GM12878 (cell line): ENCODE data around the gene REEP1. TPM values are rescaled to one million over a fixed set of nuclear protein-coding genes. Genes with fewer than 3 reads are reported as not detected.
A peak's percentile ranks its signal among the peaks of the same experiment; 100 is the strongest.

ENCODE experiments used
- ATAC-seq: fragments of 200-7000 bp; cut with Tn5 transposase; 3 replicates; pipeline ENCODE4 v1.9.1; 2020; ENCODE audit warnings: mild to moderate bottlenecking, moderate library complexity
- BruUV-seq: library from RNA; stranded (reverse); fragments of 400-500 nt; replicated peaks from 2 replicates; lab custom pipeline; 2021; lab: Mats Ljungman, UMichigan
- CTCF ChIA-PET: fragments of 300-600 bp; sonication (Branson Sonifier 250); formaldehyde crosslinking; extraction: SDS; loops from one replicate; lab custom pipeline; 2021; ENCODE audit warnings: inconsistent platforms; lab: Yijun Ruan, JAX
- POLR2A ChIA-PET: fragments of 350-600 bp; formaldehyde crosslinking; extraction: SDS; loops from one replicate; lab custom pipeline; 2021; ENCODE audit warnings: inconsistent platforms; lab: Charles Lee
- RAD21 ChIA-PET: fragments of 300-600 bp; sonication (Branson Sonifier 250); formaldehyde crosslinking; loops from one replicate; lab custom pipeline; 2023; ENCODE audit warnings: antibody characterized with exemption; ENCODE audit not compliant: unreplicated experiment; lab: Charles Lee
- SMC1A ChIA-PET: fragments of 300-600 bp; sonication (Branson Sonifier 250); formaldehyde crosslinking; loops from one replicate; lab custom pipeline; 2023; ENCODE audit not compliant: unreplicated experiment, uncharacterized antibody; lab: Charles Lee
- DNase-seq: peaks from one replicate; pipeline ENCODE4 v3.0.0-alpha.2; 2011; ENCODE audit warnings: low read depth, low spot score
- FAIRE-seq: peaks from 3 replicates; lab custom pipeline; 2011; peaks lifted over from hg19 to GRCh38; lab: Jason Lieb, UNC
- H2AFZ ChIP-seq: 2 replicates; pipeline ENCODE4 v1.6.0; 2011; ENCODE audit warnings: low read depth, low read length, control low read depth; ENCODE audit not compliant: control insufficient read depth
- H3K27ac ChIP-seq: 2 replicates; pipeline ENCODE4 v1.5.1; 2011; ENCODE audit warnings: control low read depth; ENCODE audit not compliant: control insufficient read depth, insufficient read depth
- H3K27me3 ChIP-seq, 2 experiments: replicated peaks in 1 of 2; 2 replicates each; pipeline versions ENCODE4 v1.6.0 to v1.6.1; 2011; ENCODE audit warnings: low read length in 1 of 2; ENCODE audit not compliant: control insufficient read depth in 2 of 2, insufficient read depth in 2 of 2
- H3K36me3 ChIP-seq, 2 experiments: 2 replicates each; pipeline ENCODE4 v1.5.1; 2011; ENCODE audit warnings: low read length in 1 of 2; ENCODE audit not compliant: control insufficient read depth in 2 of 2, insufficient read depth in 2 of 2
- H3K4me1 ChIP-seq: 2 replicates; pipeline ENCODE4 v1.6.1; 2011; ENCODE audit warnings: mild to moderate bottlenecking, low read length, moderate library complexity, mixed read lengths; ENCODE audit not compliant: control insufficient read depth, insufficient read depth
- H3K4me2 ChIP-seq: 2 replicates; pipeline ENCODE4 v1.6.0; 2011; ENCODE audit warnings: control low read depth; ENCODE audit not compliant: control insufficient read depth, insufficient read depth
- H3K4me3 ChIP-seq: fragments of 200-600 bp; sonication (generic); 2 replicates; pipeline ENCODE4 v1.5.1; 2016
- H3K79me2 ChIP-seq: 2 replicates; pipeline ENCODE4 v1.6.0; 2011; ENCODE audit warnings: low read length; ENCODE audit not compliant: control insufficient read depth, insufficient read depth
- H3K9ac ChIP-seq: 2 replicates; pipeline ENCODE4 v1.8.0; 2011; ENCODE audit warnings: low read length, control low read depth, mixed read lengths; ENCODE audit not compliant: control insufficient read depth, insufficient read depth
- H3K9me3 ChIP-seq: replicated peaks from 3 replicates; pipeline ENCODE4 v1.5.1; 2011; ENCODE audit warnings: mild to moderate bottlenecking, low read length; ENCODE audit not compliant: control insufficient read depth, insufficient read depth
- H4K20me1 ChIP-seq: 2 replicates; pipeline ENCODE4 v1.6.0; 2011; ENCODE audit not compliant: control insufficient read depth, insufficient read depth
- GABPA ChIP-seq: IDR thresholded peaks from 2 replicates; pipeline ENCODE4 v1.6.1; 2014; ENCODE audit warnings: antibody characterized with exemption, low read depth, mild to moderate bottlenecking, inconsistent platforms
- IRF5 ChIP-seq: fragments of 450-650 bp; IDR thresholded peaks from 2 replicates; pipeline ENCODE4 v1.6.1; 2017; ENCODE audit warnings: borderline replicate concordance
- MYB ChIP-seq: fragments of 150-350 bp; IDR thresholded peaks from 2 replicates; pipeline ENCODE4 v1.6.1; 2014; ENCODE audit warnings: mild to moderate bottlenecking, low read depth, low read length, borderline replicate concordance
- NFIC ChIP-seq: IDR thresholded peaks from 2 replicates; pipeline ENCODE4 v1.6.1; 2012; ENCODE audit warnings: low read depth, mild to moderate bottlenecking, inconsistent platforms, low read length, moderate library complexity
- POLR2A ChIP-seq: IDR thresholded peaks from 2 replicates; pipeline ENCODE4 v1.6.1; 2011; ENCODE audit warnings: low read depth, mild to moderate bottlenecking, low read length
- POLR2AphosphoS2 ChIP-seq: IDR thresholded peaks from 2 replicates; pipeline ENCODE4 v1.6.1; 2011; ENCODE audit warnings: low read depth, mild to moderate bottlenecking, low read length, improper control_type of control experiment, moderate library complexity
- SIN3A ChIP-seq: IDR thresholded peaks from 2 replicates; pipeline ENCODE4 v1.6.1; 2012; ENCODE audit warnings: low read depth, low read length, improper control_type of control experiment
- ZBTB4 ChIP-seq: fragments of 450-650 bp; formaldehyde crosslinking; IDR thresholded peaks from 2 replicates; pipeline ENCODE4 v1.4.0; 2022; ENCODE audit warnings: mild to moderate bottlenecking, moderate library complexity
- ZNF24 ChIP-seq: fragments of 450-650 bp; IDR thresholded peaks from 2 replicates; pipeline ENCODE4 v1.6.1; 2017; ENCODE audit warnings: antibody characterized with exemption, mild to moderate bottlenecking
- WGBS: methylation state at CpG from one replicate; pipeline ENCODE4 v1.1.6; 2016; ENCODE audit warnings: low lambda C conversion rate; ENCODE audit not compliant: insufficient replicate concordance, insufficient coverage; ENCODE audit errors: missing lambda C conversion rate; 5-methylcytosine and 5-hydroxymethylcytosine counted together
- in situ Hi-C: fragments of 300-500 bp; cut with MboI; formaldehyde crosslinking; loops from 9 replicates; pipeline ENCODE4 v1.14.3; 2018; ENCODE audit warnings: mixed read lengths
- intact Hi-C: fragments of 100-400 bp; cut with micrococcal nuclease; formaldehyde crosslinking; loops from one replicate; pipeline ENCODE4 v1.14.2; 2022; ENCODE audit not compliant: unreplicated experiment
- polyA plus RNA-seq, 11 experiments: library from polyadenylated mRNA; depleted of rRNA in 4 of 11; unstranded in 6 of 11; stranded (reverse) in 5 of 11; fragments of >200 nt; fragmentation: Nextera tagmentation in 4 of 11; fragmentation: Illumina TruSeq in 1 of 11; extraction: Ambion mirVana in 4 of 11; extraction: Trizol in 1 of 11; gene quantifications; 1 replicate in 1 of 11; 2 replicates in 10 of 11; pipeline versions ENCODE4 v1.2.1 to v1.2.3, GENCODE V29; 2011 to 2016; ENCODE audit warnings: inconsistent platforms in 2 of 11, missing spikeins in 2 of 11, low read depth in 1 of 11
- total RNA-seq, 4 experiments: library from RNA; depleted of rRNA in 3 of 4; stranded (reverse); fragments of >200 nt in 3 of 4; fragmentation: Illumina TruSeq in 1 of 4; extraction: Trizol in 1 of 4; gene quantifications; 2 replicates each; pipeline versions ENCODE4 v1.2.1 to v1.2.3, GENCODE V29; 2013 to 2021

REEP1 gene
- total and polyA plus RNA-seq, 10 of the 15 experiments (the other 5 are each of a cell fraction or from before 2014, with no cell fraction given), result 0.02 to 0.30 (median 0.09) TPM; not detected in 1

GRCh38 chr2:86203614-86204013, 133.8 kb downstream of the REEP1 start:
- in situ Hi-C loops, result no loop called here
- POLR2A ChIA-PET, result interaction anchor here (0.9 to 1.9 kb wide), 3 partner anchors 9 to 18 kb away, joined by 3 to 6 read pairs (median 4); no protein-coding TSS in a partner anchor
- H3K27ac ChIP-seq, result no peak overlapping the region
- ATAC-seq, result no peak
- 75% methylated on average over 1 of the region's 1 CpG for WGBS
- H2AFZ ChIP-seq, result no peak overlapping the region
- SMC1A ChIA-PET, result interaction anchor here (0.7 to 2.2 kb wide), 8 partner anchors 9 to 376 kb away, joined by 3 to 8 read pairs (median 3); no protein-coding TSS in a partner anchor
- peaks cover 0 to 12% of the 10 kb centered on the region in 2 experiments; a peak in 2 of 4 replicates for H3K36me3 ChIP-seq
- H3K27me3 ChIP-seq, result no peaks in the 10 kb centered on the region
- H3K4me1 ChIP-seq, result peaks cover 8% of the 10 kb centered on the region
- FAIRE-seq, result no peak
- H3K9ac ChIP-seq, result no peak overlapping the region
- H3K9me3 ChIP-seq, result no peaks in the 10 kb centered on the region; the same call in 2 of the 3 replicates
- H3K4me3 ChIP-seq, result no peak overlapping the region
- TF ChIP-seq IRF5, result no peak
- no peak for TF ChIP-seq MYB
- TF ChIP-seq POLR2AphosphoS2, result no peak
- no peak for TF ChIP-seq GABPA
- TF ChIP-seq NFIC, result no peak
- no peak for TF ChIP-seq ZBTB4 (CRISPR knock-in tag)
- TF ChIP-seq SIN3A, result no peak
- TF ChIP-seq POLR2A, result no peak
- no peak for TF ChIP-seq ZNF24
- TF ChIP-seq, all 136 proteins: peak for 0
- ChIA-PET CTCF (interaction anchor here (0.6 to 1.4 kb wide), 4 partner anchors 11 to 18 kb away, joined by 3 to 8 read pairs (median 3); no protein-coding TSS in a partner anchor), RAD21 (interaction anchor here (1.2 to 2.3 kb wide), 2 partner anchors 9 to 18 kb away, joined by 3 to 5 read pairs; no protein-coding TSS in a partner anchor)
- no peak for DNase-seq
- intact Hi-C loops, result no loop called here
- peak overlapping the region; percentile 15; the same call in 1 of the 2 replicates for H3K4me2 ChIP-seq
- peaks cover 37% of the 10 kb centered on the region for H3K79me2 ChIP-seq
- no TSS peak for BruUV-seq
- H4K20me1 ChIP-seq, result no peaks in the 10 kb centered on the region
